GM18502 (cell line): ENCODE measurements around the gene CIROP.
"Not testable (repeated sequence)": the region's sequence is repeated elsewhere in the genome, so short reads cannot be mapped to it uniquely, and the experiment has no call there.

ENCODE experiments used
- ATAC-seq: cut with Tn5 transposase; IDR thresholded peaks from one replicate; pipeline ENCODE4 v1.9.1; 2021; ENCODE audit warnings: mild to moderate bottlenecking; ENCODE audit not compliant: unreplicated experiment, poor library complexity

The CIROP gene

DNA sequence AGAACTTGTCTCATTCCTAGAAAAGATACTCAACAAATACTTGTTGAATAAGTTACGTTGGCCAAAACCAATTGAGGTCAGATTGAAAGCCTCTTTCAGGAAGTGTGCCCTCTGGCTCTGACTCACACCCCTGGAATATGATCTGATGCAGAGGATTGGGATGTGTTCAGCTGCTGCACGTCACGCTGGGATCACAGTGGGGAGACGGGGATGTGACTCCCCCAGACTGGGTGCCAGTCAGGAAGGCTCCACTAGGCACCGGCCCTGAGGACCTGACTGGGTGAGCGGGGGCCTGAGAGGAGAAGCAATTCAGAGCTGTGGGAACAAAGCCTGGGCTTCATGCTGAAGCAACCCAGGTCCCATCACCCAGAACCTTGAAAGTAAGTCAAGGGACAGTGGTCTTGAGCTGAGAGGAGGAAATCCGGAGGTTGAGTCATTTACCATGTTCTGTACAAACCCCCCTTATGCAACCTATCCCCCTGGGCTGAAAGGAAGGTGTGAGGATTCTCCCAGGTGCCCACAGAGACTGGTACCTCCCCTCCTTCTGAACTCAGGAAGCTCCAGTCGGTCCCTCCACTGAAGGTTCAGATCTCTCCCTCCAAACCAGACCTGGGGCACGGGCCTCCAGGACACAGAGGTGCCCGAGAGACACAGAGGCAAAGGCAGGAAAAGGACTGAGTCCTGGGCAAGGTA is 10.4 kb upstream of the CIROP start:
- no peak for ATAC-seq

DNA sequence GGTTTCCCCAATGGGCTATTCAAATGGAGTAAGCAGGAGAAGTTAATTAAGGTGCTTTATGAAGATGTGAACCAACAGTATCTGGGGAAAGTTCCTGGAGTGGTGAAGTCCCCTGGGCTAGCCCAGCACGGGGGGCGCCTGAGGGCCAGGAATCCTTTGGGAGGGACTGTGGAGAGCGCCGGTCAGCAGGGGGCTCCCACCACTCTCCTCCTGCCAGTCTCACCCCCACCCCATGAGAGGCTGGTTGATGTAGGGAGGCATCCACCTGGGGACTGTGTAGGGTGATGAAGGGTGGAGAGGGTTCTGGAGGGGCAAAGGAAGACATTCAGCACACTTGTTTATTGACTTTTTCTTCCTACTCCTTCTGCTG is 9.9 kb upstream of the CIROP start:
- ATAC-seq, result no peak

- no peak for ATAC-seq
Measured at GRCh38 chr14:23114120-23114458, 9.3 kb upstream of the CIROP start.

GRCh38 chr14:23113431-23114119 is 8.8 kb upstream of the CIROP start:
- no peak for ATAC-seq

- ATAC-seq, result no peak
Measured at GRCh38 chr14:23112359-23113178, 7.8 kb upstream of the CIROP start.

DNA sequence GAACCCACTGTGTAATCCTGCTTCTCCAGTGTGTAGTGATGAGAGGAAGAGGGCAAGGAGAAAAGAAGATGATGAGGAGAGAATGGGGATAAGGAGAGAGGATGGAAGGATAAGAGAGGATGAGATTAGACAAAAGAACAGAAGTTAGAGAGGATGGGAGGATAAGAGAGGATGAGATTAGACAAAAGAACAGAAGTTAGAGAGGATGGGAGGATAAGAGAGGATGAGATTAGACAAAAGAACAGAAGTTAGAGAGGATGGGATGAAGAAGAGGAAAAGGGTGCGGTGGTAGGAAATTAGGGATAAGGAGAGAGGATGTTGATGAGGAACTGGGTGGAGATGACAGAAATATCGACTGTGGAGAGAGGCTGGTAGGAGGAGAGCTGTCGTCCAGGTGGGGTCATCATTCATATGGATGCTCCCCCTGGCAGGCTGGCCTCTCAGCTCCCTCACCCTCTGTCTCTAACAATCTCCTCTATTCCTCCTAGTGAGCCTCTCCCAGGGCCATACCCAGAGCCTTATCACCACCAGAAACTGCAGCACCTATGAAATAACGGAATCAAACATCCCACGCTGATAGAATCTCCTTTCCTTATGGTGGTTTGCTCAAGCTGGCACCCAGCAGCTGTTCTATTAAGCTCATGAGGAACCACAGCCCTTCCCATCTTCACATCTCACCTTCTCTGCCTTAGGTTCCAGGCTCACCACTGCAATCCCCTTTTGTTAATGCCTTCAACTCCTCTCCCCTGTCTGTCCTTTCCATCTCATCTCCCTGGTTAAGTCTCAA is 6.0 kb upstream of the CIROP start:
- no peak for ATAC-seq

DNA sequence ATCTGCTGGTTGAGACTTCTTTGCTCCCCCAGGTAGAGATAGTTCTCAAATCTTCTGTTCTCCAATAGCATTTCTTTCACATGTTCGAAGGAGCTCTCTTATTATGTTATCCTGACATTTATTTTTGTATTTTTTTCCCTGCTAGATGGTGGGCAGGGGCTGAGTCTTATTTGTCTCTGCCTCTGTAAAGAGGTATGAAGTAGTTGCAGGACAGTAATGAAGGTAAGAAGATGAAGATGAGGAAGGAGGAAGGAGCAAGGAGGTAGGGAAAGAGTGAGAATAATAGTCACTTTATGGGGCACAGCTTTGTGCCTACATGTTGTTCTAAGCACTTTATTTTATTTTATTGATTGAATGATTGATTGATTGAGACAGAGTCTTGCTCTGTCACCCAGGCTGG is 5.0 kb upstream of the CIROP start:
- ATAC-seq, result no peak

- not testable (repeated sequence) for ATAC-seq
Measured at GRCh38 chr14:23108169-23108568, 3.4 kb upstream of the CIROP start.

- ATAC-seq, result not testable (repeated sequence)
Measured at GRCh38 chr14:23107620-23108019, 2.8 kb upstream of the CIROP start.

GRCh38 chr14:23106747-23107045 is 1.9 kb upstream of the CIROP start:
- ATAC-seq, result no peak

DNA sequence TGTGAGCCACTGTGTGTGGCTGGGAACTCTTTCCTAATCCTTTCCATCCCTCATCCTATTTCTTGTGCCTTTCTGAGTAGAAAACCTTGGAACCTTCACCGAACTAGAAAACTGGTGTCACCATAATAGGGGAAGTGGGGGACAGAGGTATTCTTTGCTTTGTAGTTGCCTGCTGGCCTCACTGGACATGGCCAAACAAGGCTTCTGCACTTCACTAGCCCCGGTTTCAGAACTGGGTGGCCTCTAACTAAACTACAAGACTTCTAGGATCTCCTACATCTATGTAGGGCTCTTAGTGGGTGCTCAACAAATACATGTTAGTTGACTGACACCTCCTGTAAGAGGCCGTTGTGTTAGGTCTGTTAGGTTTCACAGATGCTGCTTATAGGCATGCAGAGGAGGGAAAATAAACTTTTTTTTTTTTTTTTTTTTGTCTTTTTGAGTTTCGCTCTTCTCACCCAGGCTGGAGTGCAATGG is 597 bp upstream of the CIROP start:
- ATAC-seq, result no peak

DNA sequence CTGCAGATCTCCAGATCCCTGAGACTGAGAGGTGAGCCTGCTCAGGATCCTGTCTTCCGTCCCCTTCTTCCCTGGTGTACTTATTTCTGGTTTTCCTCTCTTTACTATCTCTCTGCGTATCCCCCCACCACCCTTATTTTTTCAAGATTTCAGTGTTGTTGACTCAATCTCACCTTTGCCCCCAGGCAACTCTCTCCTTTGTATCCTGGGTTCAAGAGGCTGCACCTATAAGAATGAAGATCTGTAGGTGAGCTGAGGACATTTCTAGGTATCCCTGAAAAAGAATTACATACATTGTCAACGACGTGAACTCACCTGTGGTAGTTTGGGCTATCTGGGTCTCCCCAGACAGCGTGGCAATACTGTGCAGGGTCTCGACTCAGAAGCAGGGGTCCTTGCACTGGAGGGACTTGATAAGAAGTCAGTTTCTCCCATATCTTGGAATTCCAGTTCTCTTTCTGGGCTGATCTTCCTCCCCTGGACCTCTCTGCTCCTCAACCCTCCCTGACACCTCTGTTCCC is 659 bp downstream of the CIROP start:
- no peak for ATAC-seq

GRCh38 chr14:23103581-23103980 is 1.2 kb downstream of the CIROP start:
- no peak for ATAC-seq

GRCh38 chr14:23102801-23103200 is 2.0 kb downstream of the CIROP start:
- ATAC-seq, result no peak

- ATAC-seq, result no peak
Measured at GRCh38 chr14:23101986-23102625, 2.7 kb downstream of the CIROP start.

GRCh38 chr14:23101213-23101970 is 3.4 kb downstream of the CIROP start:
- no peak for ATAC-seq

DNA sequence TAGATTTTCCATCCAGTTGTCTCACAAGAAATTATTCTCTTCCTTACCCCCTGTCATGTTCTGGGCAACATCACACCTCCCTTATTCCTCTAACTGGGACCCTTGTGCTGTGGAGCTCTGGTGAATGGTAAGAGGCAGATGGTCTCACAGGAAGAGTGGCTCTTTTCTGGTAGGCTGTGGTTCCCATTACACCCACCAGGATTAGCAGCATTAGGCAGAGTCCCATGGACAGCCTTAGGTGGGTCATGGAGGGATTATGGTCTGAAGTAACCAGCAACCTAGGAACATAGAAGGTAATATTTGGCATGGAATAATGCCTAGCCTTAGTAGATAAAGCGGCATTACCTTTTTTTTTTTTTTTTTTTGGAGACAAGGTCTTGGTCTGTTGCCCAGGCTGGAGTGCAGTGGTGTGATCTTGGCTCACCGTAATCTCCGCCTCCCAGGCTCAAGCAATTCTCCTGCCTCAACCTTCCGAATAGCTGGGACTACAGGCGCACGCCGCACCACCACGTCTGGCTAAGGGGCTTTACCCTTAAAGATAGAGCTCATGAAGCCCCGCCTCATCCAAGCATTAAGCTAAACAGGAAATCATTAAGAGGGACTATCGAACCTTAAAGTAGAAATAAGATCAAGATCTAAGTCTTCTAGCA is 5.5 kb downstream of the CIROP start:
- ATAC-seq, result no peak

GRCh38 chr14:23097786-23098185 is 7.0 kb downstream of the CIROP start:
- ATAC-seq, result no peak
